Measurements from ENCODE around the gene WASF1. TPM values are rescaled to one million over a fixed set of nuclear protein-coding genes. Genes with fewer than 3 reads are reported as not detected.

The WASF1 gene
- 11.4 and 22.0 TPM in 2 replicates for total RNA-seq

DNA sequence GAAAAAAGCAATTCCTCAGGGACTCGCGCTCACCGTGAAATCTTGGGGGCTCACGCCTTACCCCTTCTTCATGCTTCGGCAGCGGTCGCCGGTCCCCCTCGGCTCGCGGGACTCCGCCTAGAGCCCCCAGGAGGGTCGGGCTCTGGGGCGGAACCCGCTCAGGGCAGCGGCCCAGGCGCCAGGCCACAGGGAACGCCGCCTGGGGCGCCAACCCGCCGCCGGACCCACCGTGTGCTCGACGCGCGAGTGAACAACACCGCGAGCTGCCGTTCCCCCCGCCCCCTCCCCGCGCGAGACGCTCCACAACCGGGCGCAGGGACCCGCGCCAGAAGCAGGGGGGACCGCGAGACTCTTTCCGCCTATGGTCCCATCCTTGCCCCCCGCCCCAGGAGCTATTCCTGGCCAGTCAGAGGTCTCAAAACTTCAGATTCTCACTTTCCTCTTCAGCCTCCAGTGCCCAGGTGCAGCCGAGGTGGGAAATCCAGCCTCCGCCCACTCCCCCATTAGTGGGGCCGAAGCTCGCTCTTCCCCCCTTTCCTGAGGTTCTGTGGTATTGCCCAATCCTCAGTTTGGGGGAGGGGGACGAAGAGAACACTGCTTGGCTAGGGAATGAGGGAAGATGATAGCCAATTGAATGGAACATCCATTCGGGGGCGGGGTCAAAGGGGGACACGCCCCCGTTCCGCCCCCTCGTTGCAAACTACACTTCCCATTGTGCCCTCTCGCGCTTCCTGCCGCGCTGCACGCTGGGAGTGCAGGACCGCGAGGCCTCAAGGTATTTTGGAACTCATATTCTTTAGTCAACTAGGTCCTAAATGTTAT, at the start of gene WASF1:
TSS of gene WASF1 (minus strand) at position 265 of the 822 bp plus-strand sequence. CDS start 52,069 bp downstream, outside the sequence.
- DNase-seq = peak; percentile 98

DNA sequence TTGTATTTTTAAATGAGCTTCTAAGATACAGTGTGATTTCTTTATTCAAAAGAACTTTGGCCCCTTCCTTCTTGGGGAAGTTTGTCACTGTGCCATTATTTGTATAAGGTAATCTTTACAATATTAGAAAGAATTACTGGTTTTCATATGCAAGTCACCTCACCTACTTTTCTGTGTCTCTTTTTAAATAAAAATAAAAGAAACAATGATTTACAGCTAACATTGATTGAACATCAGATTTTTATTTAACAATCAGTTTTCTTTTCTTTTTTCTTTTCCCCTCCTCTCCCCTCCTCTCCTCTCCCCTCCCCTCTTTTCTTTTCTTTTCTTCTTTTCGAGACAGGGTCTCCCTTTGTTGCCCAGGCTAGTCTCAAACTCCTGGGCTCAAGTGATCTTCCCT, 46.8 kb upstream of the WASF1 start:
- DNase-seq = no peak

DNA sequence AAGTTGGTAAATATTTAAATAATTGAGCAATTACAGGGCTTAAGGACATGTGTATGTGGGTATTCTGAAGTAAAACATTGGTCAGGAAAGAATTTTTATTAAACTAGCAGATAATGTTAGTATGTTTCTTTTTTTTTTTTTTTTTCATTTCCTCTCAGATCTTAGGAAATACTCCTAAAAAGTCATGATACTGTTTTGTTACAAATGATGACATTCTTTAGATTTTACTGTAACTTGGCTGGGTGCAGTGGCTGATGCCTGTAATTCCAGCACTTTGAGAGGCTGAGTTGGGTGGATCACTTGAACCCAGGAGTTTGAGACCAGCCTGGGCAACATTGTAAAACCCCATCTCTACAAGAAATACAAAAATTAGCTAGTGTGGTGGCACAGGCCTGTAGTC, 42.3 kb upstream of the WASF1 start:
- DNase-seq = no peak

DNA sequence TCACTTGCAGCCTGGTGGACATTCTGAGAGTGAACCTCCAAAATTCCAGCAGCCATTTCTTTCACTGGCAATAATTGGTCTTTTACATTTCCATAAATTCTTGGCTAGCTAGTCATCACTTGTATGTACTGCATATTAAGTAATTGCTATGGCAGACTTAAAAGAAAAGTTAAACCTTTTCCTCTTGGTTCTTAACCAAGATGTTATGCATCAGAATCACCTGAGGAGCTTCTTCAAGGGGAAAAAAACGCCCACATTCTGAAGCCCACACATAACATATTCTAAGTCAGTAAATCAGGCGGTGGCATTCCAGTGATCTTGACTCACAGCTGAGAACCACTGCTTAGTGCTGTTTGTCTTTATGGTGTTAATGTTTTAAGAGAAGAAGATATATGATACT, 37.8 kb upstream of the WASF1 start:
- no peak for DNase-seq

DNA sequence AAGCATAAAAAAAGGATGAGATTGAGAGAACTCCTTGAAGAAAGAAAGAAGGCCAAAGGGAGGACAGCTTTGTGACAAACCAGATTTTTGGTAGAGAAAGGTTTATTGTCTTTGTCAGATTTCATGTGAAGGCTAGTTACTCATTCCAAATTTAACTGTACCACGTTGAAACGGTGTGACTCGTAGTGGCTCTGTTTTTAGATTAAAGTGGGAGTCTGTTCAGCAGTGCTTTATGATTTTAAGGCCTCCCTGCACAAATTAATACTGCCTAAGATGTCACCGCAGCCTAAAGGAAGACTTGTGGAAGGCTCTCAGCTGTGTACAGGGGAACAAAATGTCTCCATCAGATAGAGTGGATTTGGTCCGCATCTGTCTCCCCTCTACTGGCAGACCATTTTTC, 36.7 kb upstream of the WASF1 start:
- no peak for DNase-seq

DNA sequence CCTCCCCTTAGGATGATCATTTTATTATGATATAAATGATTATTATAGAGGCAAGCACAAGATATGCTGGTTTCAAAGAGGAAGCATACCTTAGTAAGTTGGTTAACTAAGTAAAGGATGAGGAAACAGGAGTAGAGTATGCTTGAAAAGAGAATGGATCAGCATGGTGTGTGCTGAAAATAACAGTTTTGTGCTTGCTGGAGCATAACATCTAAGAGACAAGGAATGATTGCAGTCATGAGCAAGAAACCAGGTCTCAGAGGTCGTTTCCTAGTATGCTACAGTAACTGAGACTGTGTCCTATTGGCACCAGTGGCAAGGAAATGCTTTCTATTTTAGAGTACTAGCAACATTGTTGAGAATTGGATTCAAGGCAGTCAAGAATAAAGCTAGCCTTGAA, 34.9 kb upstream of the WASF1 start:
- peak; percentile 54 for DNase-seq

DNA sequence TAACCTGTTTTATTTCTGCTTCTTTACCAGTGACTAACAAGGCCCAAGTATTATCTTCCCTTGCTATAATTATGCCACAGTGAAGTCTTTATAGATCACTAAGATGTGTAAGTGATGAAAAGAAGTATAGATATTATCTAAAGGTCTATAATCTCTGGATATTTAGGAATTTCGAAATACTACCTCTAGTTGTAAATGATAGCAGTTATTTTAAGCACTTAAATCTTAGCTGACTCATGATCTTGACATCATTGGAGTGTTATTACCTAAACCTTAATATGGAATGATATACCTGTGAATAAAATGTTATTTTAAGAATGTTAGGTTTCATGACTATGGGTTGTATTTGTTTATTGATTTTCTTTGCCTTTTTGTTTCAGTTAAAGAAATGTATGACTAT, 32.3 kb upstream of the WASF1 start:
- DNase-seq = no peak

DNA sequence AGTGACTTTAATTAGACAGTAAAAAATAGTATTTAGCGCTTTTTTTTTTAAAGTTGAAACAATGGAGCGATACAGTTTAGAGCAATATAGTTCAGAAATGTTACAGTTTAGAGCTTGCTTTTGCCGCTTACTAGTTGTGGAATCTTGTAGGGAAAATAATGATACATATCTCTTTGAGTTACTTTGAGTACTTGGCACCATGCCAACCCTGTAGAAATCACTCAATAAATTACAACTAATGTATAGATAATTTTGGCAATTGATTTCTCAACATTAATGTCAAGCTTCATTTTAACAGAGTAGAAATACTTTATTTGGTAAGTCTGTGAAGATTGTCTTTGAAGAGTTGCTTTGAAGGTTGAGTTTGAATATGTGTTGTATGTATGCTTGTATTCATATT, 28.2 kb upstream of the WASF1 start:
- DNase-seq = no peak

DNA sequence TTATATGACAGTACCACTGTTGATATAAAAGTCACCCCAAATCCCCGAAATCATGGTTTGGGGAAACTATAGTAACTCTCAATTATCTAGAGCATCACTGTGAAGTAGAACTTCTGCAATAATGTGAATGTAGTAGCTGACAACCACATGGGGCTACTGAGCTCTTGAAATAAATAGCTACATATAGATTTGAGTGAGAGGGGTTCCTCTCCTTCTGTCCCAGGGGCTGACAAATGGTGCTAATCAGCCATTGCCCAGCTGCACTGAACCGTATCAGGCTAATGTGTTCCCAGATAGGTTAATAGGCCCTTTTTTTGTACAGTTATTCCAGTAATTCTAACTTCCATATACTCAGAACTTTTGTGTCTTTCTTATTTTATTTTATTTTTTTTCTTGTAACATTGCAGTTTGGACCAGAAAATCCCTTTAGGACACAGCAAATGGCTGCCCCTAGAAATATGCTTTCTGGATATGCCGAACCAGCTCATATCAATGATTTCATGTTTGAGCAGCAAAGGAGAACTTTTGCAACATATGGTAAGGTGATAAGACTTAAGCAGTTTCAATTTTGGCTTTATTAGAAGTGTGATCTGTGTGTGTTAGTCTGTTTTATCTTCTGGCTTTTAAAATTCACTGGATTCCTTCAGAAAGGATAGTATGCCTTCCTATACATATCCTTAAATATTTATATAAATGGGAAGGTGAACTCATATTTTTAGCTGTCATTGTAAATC, 21.8 kb upstream of the WASF1 start:
- no peak for DNase-seq

DNA sequence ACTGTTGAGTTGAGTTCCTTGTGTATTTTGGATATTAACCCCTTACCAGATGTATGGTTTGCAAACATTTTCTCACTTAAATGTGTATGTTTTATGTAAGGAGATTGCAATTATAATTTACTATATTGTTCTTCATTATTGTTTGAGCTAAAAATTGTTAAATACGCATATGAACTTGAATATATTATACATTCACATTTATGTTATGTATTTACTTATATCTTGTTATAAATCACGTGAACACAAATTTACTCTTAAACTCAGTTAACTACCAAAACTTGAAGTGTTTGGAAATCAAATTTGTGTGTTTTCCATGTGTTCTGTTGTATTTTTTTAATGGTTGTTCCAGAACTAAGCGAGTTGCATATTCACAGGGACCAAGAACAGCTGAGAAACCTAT, 19.1 kb upstream of the WASF1 start:
- DNase-seq = no peak

DNA sequence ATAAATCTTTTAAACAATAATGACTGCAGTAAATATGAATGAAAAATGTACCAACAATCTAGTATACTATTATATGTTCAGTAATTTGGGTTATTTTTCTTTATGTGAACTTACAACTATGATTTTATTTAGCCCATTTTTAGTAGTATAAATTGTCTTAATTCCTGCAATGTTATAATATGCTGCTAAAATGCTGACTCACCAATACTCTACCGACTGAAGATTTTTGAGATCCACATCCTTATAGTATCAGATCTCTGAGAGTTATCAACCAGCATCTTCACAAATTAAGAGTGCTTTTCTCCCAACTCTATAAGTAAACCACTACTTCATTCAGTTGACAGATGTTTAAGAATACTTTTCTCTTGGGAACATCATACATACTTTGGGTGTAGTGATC, 17.4 kb upstream of the WASF1 start:
- no peak for DNase-seq

DNA sequence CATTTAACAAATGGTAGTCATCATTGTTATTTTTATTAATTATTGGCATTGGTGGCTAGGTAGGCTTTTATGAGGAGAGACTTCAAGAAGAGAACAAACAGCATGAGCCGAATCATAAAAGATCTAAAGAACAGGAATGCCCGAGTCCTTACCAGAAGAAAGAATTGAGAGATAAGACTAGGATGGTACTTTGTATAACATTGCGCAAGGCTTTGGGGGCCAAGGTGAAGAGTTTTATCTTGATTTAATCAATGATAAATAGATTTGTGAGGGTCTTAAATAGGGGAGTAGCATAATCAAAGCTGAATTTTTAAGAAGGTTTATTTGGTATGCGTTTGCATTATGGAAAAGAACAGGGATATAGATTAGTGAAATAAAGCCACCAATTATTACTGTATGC, 16.2 kb upstream of the WASF1 start:
- DNase-seq = no peak

DNA sequence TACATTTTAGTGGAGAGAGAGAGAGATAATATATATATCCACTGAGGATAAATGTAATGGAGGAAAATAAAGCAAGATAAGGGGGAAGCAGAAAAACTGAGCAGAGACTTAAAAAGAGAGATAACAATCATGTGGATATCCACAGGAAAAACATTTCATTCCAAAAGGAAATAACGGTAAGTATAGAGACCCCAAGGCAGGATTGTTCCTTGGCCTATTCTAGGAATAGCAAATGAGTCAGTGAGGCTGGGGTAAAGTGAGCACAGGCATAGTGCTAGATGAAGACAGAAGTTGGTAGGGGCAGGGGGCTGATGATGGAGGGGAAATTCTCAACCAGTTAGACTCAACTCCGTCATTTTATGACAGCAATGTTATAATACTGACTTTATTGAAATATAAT, 12.0 kb upstream of the WASF1 start:
- DNase-seq = peak; percentile 27

DNA sequence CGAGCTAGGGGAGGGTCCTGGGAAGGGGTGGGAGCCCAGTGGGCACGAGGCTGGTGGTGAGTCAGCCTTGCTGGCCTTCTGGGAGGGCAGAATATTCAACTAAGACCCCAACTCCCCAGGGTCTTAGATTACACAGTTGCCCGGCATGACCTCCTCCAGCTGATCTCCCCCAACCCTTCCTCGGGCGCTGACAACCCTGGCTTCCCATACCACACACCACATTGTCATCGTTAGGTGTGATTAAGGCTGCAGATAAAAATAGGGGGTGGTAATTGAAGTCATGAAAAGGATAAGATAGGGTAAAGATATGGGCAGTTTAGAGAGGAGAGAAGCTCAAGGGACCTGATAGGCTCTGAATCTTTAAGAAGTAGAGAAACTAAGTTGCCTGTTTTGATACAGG, 11.3 kb upstream of the WASF1 start:
- DNase-seq = no peak

DNA sequence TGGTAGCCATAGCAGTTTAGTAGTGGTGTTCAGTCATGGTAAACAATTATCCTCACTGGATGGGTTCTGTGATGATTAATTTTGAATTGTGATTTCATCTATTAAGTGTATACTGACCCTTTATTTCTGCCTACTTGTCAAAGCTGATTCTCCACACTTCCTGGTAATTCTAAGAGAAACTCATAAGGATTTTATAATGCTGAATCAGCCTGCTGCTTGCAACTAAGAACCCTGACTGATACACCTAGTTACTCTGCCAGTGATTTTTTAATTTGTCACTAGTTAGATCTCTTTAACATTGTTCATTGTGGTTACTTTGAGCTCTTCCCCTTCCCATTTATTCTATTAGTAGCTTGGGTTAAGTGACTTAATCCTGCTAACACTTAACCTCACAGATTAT, 9.3 kb upstream of the WASF1 start:
- no peak for DNase-seq

DNA sequence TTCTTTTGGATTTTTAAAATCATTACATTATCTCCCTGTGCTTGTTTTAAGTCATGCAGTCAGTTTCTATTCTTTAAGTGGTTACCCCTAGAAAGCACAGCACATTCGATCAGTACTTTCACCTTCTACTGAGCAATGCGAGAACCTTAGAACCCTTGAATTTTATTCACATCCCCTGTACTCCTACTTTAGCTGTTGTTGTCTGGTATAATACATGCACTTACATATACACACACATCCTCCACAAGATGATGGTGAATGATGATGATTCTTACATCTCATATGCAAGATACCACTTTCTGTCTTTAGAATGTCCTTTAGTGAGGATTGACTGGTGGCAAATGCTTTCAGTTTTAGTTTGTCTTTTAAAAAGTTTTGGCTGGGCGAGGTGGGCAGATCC, 6.4 kb upstream of the WASF1 start:
- DNase-seq = no peak

DNA sequence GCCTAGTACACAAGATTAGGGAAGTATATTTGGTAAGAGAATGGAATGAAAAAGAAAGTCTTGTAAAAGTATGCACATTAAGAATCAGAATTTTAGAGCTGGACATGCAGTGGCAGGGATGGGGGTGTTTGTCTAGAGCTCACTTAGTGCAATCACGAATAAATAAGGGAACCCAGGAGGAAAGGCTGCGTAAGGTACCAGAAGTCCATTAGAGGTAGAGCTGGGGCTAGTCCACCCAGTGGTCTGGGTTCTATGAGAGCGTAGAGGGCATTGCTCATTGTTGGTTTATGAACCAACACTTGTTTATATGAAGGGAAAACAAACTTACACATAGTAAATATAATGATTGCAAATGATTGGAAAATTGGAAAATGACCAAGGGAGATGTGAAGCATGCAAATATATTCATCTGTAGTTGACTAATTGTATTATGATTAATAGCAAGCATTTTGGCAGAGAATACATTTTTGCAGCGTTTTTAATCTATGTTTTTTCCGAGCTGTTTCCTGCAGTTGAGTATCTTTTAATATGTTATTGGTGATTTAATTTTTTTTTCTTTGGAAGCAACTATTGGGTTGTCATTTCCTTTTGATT, 3.9 kb upstream of the WASF1 start:
- no peak for DNase-seq

DNA sequence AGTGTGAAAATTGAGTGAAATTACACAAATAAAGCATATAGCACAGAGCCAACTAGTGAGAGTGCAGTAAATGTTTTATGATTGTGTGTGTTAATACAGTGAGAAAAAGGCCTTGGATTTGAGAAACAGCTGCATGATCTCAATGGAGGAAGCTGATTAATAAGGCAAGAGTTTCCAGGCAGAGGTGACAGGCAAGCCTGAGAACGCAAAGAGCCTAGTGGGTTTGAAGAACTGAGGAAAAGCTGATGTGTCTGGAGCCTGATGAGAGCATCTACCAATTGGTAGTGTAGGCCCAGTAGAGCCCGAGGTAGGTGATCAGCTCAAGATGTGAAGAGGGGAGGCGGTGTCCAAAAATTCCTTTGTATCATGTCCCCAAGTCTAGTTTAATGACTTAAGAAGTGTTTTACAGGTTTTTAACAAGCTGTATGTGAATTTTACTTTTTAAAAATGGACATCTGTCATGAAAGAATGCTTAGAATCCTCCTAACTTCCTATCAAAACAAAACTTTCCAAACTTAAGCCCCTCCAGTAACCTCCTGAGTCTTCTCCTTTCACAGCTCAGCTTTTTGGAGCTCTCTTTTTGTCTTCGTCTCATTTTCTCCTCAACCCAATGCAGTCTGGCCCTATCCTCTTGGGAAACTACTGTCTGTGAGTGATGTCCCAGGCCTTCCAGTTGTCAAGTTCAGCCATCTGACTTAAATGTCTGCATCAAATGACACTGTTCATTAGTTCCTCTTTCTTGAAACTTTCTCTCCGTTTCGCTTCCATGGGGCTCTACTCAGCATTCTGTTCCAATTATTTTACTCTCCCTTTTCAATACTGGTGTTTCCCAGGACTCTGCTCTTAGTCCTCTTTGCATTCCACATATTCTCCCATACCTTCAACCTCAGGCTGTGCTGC, 1.9 kb upstream of the WASF1 start:
- DNase-seq = peak; percentile 58

DNA sequence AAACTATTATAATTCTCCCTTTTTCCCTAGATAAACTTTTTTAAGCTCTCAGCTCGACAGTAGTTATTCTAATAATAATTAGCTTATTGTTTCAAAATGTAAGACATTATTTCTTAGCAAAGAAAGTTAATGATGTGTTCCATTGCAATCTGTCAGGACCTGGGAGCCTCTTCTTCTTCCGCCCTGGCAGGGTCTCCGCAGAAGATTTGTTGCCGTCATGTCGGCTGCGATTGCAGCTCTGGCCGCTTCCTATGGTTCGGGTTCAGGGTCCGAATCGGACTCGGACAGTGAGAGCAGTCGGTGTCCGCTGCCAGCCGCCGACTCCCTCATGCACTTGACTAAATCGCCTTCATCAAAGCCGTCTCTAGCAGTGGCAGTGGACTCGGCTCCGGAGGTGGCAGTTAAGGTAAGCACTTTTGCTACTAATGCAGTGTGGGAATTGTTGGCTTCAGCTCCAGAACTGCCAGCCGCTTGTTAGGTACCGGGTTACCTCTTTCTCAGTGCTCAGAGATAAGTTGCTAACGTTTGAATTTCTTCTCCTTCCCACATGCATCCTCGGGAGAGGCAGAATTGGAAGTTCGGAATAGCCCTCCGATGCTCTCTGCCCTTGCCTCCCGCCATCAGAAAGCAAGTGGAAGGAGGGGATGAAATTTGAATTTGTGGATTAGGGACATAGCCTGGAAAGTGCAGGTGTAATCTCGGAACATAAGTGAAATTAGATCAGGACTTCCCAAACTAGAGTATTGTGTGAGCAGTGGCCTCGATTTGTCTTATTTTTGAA, 948 bp upstream of the WASF1 start, which contains the start of gene CDC40:
TSS of gene CDC40 (plus strand) at position 200 of the 781 bp plus-strand sequence. CDS start at position 218, 18 bp downstream.
- no peak for DNase-seq

DNA sequence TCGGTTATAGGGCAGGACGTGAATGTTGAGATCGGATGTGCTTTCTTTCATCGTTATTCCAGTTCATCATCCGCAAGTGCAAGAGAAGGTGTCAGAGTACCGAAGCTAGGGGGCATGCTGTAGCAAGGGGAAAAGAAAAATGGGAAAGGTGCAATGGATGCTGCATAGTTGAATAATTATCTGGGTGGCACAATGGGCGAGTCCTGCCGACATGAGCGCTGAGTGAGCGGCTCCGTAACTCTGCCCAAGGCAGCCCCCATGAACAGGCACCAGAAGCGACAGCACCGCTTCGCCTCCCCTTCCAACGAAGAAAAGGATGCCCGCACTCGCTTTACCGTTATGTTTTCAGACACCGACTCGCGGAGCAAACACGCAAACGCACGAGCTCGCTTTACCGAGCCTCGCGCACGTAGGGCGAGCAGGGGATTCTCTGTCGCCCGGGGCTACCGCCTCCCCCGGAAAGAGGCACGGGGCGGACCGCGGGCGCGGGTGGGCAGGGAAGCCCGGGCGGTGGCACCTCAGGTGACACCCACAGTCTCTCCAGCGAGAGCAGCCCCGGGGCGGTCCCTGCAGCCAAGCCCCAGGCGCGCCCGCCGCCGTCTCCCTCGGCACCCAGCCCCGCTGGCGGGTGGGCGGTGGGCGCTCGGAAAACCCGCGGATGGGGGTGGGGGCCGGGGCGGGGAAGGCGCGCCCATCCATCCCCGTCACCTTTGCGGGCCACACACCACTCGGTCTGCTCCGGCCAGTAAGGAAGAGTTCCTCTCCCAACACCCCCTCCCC, 654 bp downstream of the WASF1 start:
- DNase-seq = peak; percentile 75
